ENCODE results near the gene RPS6KL1. TPM values are rescaled to one million over a fixed set of nuclear protein-coding genes. Genes with fewer than 3 reads are reported as not detected.

The RPS6KL1 gene
- total RNA-seq, 1 experiment from 2014 or later, result 17.9 TPM

DNA sequence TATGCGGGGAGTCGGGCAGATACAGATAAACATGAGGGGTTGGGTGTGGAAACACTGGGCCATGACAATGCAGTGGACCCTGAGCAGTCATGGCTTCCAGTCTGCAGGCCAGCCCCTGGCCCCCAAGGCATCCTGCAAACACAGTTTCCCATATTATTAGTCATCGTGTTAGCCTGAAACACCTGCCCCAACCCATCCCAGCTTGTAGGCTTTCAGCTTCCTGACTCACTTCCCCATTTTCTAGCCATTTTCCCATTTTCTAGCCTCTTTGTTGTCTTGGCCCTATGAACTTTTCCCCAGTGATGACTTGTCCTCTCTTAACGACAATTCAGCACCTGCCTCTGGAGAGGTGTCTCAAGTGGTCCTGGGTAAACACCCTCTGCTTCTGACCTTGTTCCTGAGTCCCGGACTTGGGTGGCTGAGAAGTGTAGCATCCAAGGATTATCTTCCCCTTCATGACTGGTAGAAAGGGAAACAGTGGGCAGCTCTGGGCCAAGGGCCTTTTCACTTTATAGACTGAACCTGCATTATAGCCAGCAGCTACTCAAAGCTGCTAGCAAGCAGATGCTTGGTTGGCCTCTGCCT is 36.6 kb upstream of the RPS6KL1 start:
- Histone ChIP-seq H3K79me2 (ENCODE audit: low read length) (no peaks in the 10 kb centered on the region), H3K4me3 (ENCODE audit: low read length) (no peak overlapping the region), H3F3A (ENCODE audit: low read length, unreplicated experiment) (no peaks in the 10 kb centered on the region), H3K4me2 (ENCODE audit: low read length) (0 out of 2 replicates have a peak overlapping the region, but pooled peaks have one; percentile 34), H3K9me3 (ENCODE audit: low read length) (no peaks in the 10 kb centered on the region), H3K9me2 (replicated peaks; ENCODE audit: low read length) (no peaks in the 10 kb centered on the region; the same call in 1 of the 2 replicates), H3K27me3 (ENCODE audit: low read length) (no peaks in the 10 kb centered on the region), H3K4me1 (ENCODE audit: insufficient read depth, low read length) (peaks cover 11% of the 10 kb centered on the region), H3K27ac (ENCODE audit: low read length) (no peak overlapping the region), H4K20me1 (ENCODE audit: low read length) (no peaks in the 10 kb centered on the region), H3K9ac (ENCODE audit: low read length) (no peak overlapping the region), H2AFZ (ENCODE audit: low read length) (no peak overlapping the region), H3K36me3 (ENCODE audit: low read depth, low read length) (no peaks in the 10 kb centered on the region)
- no TSS peak for BruUV-seq (replicated peaks)
- intact Hi-C loops (cut with micrococcal nuclease), result no loop called here
- ATAC-seq (peak; percentile 38), DNase-seq (peak; percentile 55)
- TF ChIP-seq EZH2 (IDR thresholded peaks at IDR 0.05; ENCODE audit: low read length, unreplicated experiment) (no peak), CTCF (conservative IDR thresholded peaks at IDR 0.05; ENCODE audit: low read depth, low read length) (no peak), EZH2phosphoT487 (IDR thresholded peaks at IDR 0.05; ENCODE audit: borderline replicate concordance, low read length) (no peak)
- ChIA-PET POLR2A (ENCODE audit: unreplicated experiment) (no interaction called here), CTCF (no interaction called here)

DNA sequence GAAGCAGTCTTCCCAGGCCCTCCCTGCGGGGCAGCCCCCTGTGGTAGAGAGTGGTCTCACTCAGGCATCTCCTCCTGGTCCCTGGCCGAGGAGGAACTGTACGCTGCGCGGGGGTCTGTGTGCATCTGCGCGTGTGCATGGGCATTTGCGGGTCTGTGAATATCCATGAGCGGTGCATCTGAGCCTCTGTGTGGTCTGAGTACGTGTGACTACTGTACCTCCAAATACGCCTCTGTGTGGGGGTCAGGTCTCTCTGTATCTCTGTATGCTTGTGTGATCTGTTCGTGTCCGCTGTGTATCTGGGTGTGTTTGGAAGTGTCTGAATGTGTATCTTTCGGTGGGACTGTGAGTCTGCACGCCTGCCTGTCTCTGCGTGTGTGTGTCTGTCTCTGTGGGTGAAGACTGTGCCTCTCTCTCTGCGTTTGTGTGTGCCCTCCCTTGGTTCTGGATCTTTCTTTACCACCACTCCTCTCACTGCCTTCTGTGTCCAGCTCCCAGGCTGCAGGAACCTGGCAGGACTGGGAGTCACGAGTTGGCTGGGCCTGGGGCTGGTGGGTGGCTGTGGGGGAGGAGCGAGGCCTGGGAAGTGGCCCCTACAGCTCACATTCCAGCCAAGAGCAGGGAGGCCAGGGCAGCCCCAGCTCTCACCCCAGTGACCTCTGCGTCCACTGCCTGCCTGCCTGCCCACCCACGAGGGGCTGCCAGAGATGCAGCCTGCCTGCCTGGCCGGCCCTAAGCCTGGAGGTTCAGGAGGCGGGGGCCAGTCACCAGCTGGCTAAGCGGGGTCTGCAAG is 33.4 kb upstream of the RPS6KL1 start:
- H2AFZ ChIP-seq (ENCODE audit: low read length), result no peak overlapping the region

More for the DNA sequence above, 33.4 kb upstream of the RPS6KL1 start:
- CTCF ChIA-PET, result interaction anchor here (0.5 kb wide), 1 partner anchor 107 kb away, joined by 3 read pairs; the partner anchor contains the start of gene ACYP1
- no peak for TF ChIP-seq EZH2 (IDR thresholded peaks at IDR 0.05; ENCODE audit: low read length, unreplicated experiment)
- TF ChIP-seq EZH2phosphoT487 (IDR thresholded peaks at IDR 0.05; ENCODE audit: borderline replicate concordance, low read length), result no peak
- no peak for TF ChIP-seq CTCF (conservative IDR thresholded peaks at IDR 0.05; ENCODE audit: low read depth, low read length)
- Histone ChIP-seq H3K4me1 (ENCODE audit: insufficient read depth, low read length) (peaks cover 11% of the 10 kb centered on the region), H3K4me2 (ENCODE audit: low read length) (no peak overlapping the region), H3K9me2 (replicated peaks; ENCODE audit: low read length) (no peaks in the 10 kb centered on the region; the same call in 1 of the 2 replicates), H3K9me3 (ENCODE audit: low read length) (no peaks in the 10 kb centered on the region), H4K20me1 (ENCODE audit: low read length) (no peaks in the 10 kb centered on the region), H3K27me3 (ENCODE audit: low read length) (no peaks in the 10 kb centered on the region), H3K79me2 (ENCODE audit: low read length) (no peaks in the 10 kb centered on the region), H3F3A (ENCODE audit: low read length, unreplicated experiment) (no peaks in the 10 kb centered on the region), H3K4me3 (ENCODE audit: low read length) (no peak overlapping the region), H3K36me3 (ENCODE audit: low read depth, low read length) (no peaks in the 10 kb centered on the region), H3K9ac (ENCODE audit: low read length) (no peak overlapping the region), H3K27ac (ENCODE audit: low read length) (no peak overlapping the region)
- BruUV-seq (replicated peaks), result no TSS peak
- DNase-seq (no peak), ATAC-seq (no peak)
- intact Hi-C loops (cut with micrococcal nuclease), result no loop called here
- POLR2A ChIA-PET (ENCODE audit: unreplicated experiment), result no interaction called here
